ENCODE data around the gene GOLT1A.

Gene GOLT1A

DNA sequence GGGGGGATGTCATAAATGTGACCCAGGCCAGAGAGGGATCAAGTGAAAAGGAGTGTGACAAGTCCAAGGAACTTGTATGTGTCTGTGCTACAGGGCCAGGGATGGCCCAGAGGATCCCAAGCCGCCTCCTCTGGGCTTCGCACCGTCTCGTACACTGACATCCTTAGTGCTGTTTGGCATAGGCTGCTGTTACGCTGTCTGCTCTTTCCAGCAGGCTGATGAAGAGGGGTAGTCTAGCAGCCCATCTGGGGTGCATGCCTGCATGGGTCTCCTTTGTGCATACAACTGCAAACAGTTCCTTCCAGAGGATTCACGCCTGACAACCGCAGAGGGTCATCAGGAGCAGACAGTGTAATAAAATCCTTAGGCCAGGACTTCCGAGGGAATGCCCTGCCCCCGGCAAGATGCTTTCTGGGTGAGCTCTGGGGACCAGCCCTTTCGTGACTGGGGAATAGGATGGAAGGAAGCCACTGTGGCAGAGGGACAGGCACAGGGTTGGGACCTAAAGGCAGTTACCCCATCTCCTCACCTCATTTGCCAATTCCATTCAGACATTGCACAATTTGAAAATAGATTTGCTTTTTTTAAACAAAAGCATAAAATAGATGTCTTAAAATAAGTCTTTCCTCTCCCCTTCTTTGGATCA is 6.3 kb upstream of the GOLT1A start:
- DNase-seq (ENCODE audit: low read depth, low spot score), result no peak
- Histone ChIP-seq H3K27me3 (ENCODE audit: control insufficient read depth, insufficient read depth, low read length) (no peaks in the 10 kb centered on the region), H3K36me3 (ENCODE audit: control insufficient read depth, insufficient read depth, low read length) (no peaks in the 10 kb centered on the region), H3K4me3 (ENCODE audit: low read length) (no peak overlapping the region), H3K4me1 (ENCODE audit: control insufficient read depth, insufficient read depth, low read length) (no peaks in the 10 kb centered on the region), H3K9me3 (ENCODE audit: control insufficient read depth, insufficient read depth, low read length) (no peaks in the 10 kb centered on the region), H3K27ac (ENCODE audit: low read length) (no peak overlapping the region)
- no CpG with 5 or more reads among the region's 10 CpGs for WGBS (ENCODE audit: insufficient coverage, insufficient read length)

DNA sequence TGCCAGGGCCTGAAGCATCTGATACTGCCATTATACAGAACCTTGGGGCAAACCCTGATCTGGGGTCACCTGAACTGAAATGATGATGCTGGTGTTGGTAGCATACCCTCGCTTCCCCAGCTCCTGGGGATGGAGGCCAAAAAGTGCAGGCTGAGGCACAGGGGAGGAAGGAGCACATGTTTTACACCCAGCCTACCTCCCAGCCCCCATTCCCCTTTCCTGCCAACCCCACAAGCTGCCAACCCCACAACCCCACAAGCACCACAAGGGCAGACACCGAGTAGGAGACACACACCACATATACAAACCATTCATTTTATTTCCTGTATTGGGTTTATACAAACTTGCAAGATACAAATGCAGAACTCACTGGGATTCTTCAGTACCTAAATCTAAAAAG is 4.8 kb upstream of the GOLT1A start:
- Histone ChIP-seq H3K9me3 (ENCODE audit: control insufficient read depth, insufficient read depth, low read length) (no peaks in the 10 kb centered on the region), H3K4me3 (ENCODE audit: low read length) (no peak overlapping the region), H3K36me3 (ENCODE audit: control insufficient read depth, insufficient read depth, low read length) (no peaks in the 10 kb centered on the region), H3K4me1 (ENCODE audit: control insufficient read depth, insufficient read depth, low read length) (peaks cover 3% of the 10 kb centered on the region; the same call in 1 of the 2 replicates), H3K27ac (ENCODE audit: low read length) (no peak overlapping the region), H3K27me3 (ENCODE audit: control insufficient read depth, insufficient read depth, low read length) (no peaks in the 10 kb centered on the region)
- WGBS (ENCODE audit: insufficient coverage, insufficient read length), result no CpG with 5 or more reads among the region's 2 CpGs
- DNase-seq (ENCODE audit: low read depth, low spot score), result no peak

DNA sequence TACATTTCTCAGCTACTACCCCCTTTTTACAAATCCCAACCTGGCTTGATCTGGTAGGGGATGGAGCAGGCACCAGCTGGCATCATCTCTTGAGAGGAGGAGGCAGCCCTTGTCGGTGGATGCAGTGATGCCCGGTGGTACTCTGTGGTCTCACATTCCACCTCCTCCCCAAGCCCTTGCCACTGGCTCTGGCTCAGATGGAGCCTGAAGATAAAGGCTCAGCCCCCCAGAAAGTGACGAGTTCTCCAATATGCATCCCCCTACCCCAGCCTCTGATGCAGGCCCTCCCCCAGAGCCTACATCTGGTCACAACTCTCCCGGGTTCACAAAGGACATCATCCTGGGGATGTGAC is 3.8 kb upstream of the GOLT1A start:
- Histone ChIP-seq H3K27me3 (ENCODE audit: control insufficient read depth, insufficient read depth, low read length) (no peaks in the 10 kb centered on the region), H3K4me3 (ENCODE audit: low read length) (no peak overlapping the region), H3K4me1 (ENCODE audit: control insufficient read depth, insufficient read depth, low read length) (peaks cover 4% of the 10 kb centered on the region; the same call in 1 of the 2 replicates), H3K36me3 (ENCODE audit: control insufficient read depth, insufficient read depth, low read length) (no peaks in the 10 kb centered on the region), H3K9me3 (ENCODE audit: control insufficient read depth, insufficient read depth, low read length) (no peaks in the 10 kb centered on the region), H3K27ac (ENCODE audit: low read length) (no peak overlapping the region)
- no CpG with 5 or more reads among the region's 4 CpGs for WGBS (ENCODE audit: insufficient coverage, insufficient read length)
- no peak for DNase-seq (ENCODE audit: low read depth, low spot score)

DNA sequence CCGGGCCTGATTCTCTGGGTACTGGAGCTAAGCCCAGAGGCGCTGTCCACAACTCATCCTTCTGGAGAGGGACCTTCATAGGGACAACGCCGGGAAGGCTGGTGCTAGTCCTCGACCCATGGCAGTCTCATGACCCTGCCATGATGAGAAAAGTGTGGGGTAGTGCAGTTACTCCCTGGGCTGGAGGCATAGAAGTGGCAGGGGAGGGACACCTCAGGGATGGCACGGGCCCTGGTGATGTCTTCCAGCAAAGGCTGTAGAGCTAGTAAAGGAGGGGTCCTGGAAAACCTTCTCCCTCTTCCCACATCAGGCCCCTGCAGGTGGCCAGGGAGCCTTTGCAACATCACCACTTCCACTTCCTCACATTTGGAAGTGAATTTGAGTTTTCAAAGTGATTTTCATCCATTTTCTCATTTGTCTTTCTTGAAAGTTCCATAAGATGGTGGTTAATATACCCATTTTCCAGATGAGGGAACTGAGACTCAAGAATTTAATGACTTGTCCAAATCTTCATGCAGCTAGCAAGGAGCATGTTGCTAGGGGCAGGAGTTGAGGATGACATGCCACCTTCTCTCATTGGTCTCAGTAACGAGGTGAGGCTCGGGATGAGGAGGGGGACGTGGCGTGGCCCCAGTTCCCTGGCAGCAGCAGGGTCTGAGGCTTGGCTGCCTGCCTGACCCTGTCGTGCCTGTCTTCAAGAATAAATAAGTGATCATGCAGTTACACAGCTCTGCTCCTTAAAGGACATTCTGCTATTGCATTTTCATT is 3.3 kb upstream of the GOLT1A start:
- Histone ChIP-seq H3K4me1 (ENCODE audit: control insufficient read depth, insufficient read depth, low read length) (peaks cover 4% of the 10 kb centered on the region; the same call in 1 of the 2 replicates), H3K4me3 (ENCODE audit: low read length) (no peak overlapping the region), H3K36me3 (ENCODE audit: control insufficient read depth, insufficient read depth, low read length) (no peaks in the 10 kb centered on the region), H3K27me3 (ENCODE audit: control insufficient read depth, insufficient read depth, low read length) (no peaks in the 10 kb centered on the region), H3K27ac (ENCODE audit: low read length) (no peak overlapping the region), H3K9me3 (ENCODE audit: control insufficient read depth, insufficient read depth, low read length) (no peaks in the 10 kb centered on the region)
- no CpG with 5 or more reads among the region's 11 CpGs for WGBS (ENCODE audit: insufficient coverage, insufficient read length)
- DNase-seq (ENCODE audit: low read depth, low spot score), result no peak

DNA sequence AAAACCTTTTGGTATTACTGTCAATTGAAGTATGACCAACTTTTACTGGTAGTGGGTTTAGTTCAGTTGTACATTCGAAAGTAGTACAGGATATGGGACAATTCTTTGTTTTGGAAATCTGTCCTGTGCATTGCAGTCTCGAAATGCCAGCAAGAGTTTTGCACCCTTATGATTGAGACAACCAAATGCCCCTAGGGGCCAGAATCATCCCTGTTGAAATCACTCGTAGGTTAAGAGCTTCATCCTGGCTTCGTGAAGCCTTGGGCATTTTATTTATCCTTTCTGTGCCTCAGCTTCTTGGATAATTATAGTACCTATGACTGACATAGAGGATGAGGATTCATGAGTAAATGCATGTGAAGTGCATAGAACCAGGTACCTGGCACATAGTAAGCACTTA is 2.4 kb upstream of the GOLT1A start:
- 0 out of 2 replicates have a peak, but pooled peaks cover under 1% of the 10 kb centered on the region for H3K36me3 ChIP-seq (ENCODE audit: control insufficient read depth, insufficient read depth, low read length)
- no CpG with 5 or more reads among the region's 4 CpGs for whole genome bisulfite sequencing (ENCODE audit: insufficient coverage, insufficient read length)
- H3K9me3 ChIP-seq (ENCODE audit: control insufficient read depth, insufficient read depth, low read length), result no peaks in the 10 kb centered on the region
- H3K4me1 ChIP-seq (ENCODE audit: control insufficient read depth, insufficient read depth, low read length), result peaks cover 4% of the 10 kb centered on the region; the same call in 1 of the 2 replicates
- no peak overlapping the region for H3K4me3 ChIP-seq (ENCODE audit: low read length)
- no peak overlapping the region for H3K27ac ChIP-seq (ENCODE audit: low read length)
- no peak for DNase-seq (ENCODE audit: low read depth, low spot score)
- no peaks in the 10 kb centered on the region for H3K27me3 ChIP-seq (ENCODE audit: control insufficient read depth, insufficient read depth, low read length)

DNA sequence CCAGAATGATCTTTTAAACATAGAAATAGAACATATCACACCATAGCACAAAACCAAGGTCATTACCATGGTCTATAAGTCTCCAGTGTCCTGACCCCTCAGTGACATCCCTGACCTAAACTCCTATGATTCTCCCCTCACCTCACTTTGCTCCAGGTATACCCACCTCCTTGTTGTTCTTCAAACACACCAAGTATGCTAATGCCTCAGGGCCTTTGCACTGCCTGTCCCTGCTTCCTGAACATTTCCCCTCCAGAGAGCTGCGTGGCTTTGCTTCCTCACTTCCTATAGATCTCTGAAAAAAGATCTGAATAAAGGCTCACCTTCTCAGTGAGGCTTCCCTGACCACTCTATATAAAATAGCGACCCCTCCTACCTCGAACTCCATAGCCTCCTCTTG is 1.1 kb downstream of the GOLT1A start:
- Histone ChIP-seq H3K4me1 (ENCODE audit: control insufficient read depth, insufficient read depth, low read length) (peaks cover 4% of the 10 kb centered on the region; the same call in 1 of the 2 replicates), H3K36me3 (ENCODE audit: control insufficient read depth, insufficient read depth, low read length) (0 out of 2 replicates have a peak, but pooled peaks cover 2% of the 10 kb centered on the region), H3K27ac (ENCODE audit: low read length) (no peak overlapping the region), H3K4me3 (ENCODE audit: low read length) (no peak overlapping the region), H3K9me3 (ENCODE audit: control insufficient read depth, insufficient read depth, low read length) (no peaks in the 10 kb centered on the region), H3K27me3 (ENCODE audit: control insufficient read depth, insufficient read depth, low read length) (no peaks in the 10 kb centered on the region)
- no peak for DNase-seq (ENCODE audit: low read depth, low spot score)
- WGBS (ENCODE audit: insufficient coverage, insufficient read length), result no CpG with 5 or more reads among the region's 3 CpGs

DNA sequence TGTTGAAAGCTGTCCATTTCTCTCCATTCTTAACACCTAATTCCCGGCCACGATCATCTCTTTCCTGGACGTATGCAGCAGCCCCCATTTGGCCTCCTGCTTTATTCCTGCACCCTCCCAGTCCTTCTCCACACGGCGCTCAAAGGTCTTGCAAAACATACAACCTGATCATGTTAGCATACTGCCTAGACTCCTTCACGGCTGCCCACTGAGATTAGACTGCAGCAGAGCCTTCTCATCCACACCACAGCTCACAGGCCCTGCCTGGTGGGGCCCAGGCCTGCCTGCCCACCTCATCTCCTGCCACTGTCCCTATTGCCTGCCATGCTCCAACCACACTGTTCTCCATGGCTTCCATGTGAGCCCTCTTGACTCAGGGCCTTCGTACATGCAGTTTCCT is 2.7 kb downstream of the GOLT1A start:
- no peak overlapping the region for H3K27ac ChIP-seq (ENCODE audit: low read length)
- H3K4me3 ChIP-seq (ENCODE audit: low read length), result no peak overlapping the region
- no peak for DNase-seq (ENCODE audit: low read depth, low spot score)
- no peaks in the 10 kb centered on the region for H3K9me3 ChIP-seq (ENCODE audit: control insufficient read depth, insufficient read depth, low read length)
- H3K4me1 ChIP-seq (ENCODE audit: control insufficient read depth, insufficient read depth, low read length), result peaks cover 7% of the 10 kb centered on the region; the same call in 1 of the 2 replicates
- WGBS (ENCODE audit: insufficient coverage, insufficient read length), result no CpG with 5 or more reads among the region's 7 CpGs
- no peaks in the 10 kb centered on the region for H3K27me3 ChIP-seq (ENCODE audit: control insufficient read depth, insufficient read depth, low read length)
- H3K36me3 ChIP-seq (ENCODE audit: control insufficient read depth, insufficient read depth, low read length), result 0 out of 2 replicates have a peak, but pooled peaks cover 2% of the 10 kb centered on the region

DNA sequence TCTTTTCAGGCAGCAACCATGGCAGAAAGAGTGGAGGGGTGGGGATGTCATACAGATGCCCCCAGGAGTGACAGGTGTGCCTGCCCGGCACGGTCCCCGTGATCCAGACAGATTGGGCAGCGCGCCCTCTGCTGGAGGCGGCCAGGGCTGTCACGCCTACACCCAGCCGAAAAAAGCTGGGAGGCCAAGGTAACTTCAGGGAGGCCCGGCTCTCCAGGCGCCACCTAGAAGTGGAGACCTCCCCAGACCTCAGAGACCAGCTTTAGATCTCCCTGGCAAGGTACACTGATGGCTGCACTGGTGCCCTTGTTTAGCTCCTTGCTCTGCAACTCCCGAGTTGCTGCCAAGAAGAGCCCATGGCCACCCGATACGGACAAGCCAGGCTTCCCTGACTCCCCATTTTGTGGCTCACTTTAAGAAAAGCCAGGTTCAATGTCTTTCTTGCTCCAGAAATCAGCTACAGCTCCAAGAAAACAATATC is 6.6 kb downstream of the GOLT1A start:
- Histone ChIP-seq H3K27me3 (ENCODE audit: control insufficient read depth, insufficient read depth, low read length) (no peaks in the 10 kb centered on the region), H3K4me3 (ENCODE audit: low read length) (no peak overlapping the region), H3K36me3 (ENCODE audit: control insufficient read depth, insufficient read depth, low read length) (0 out of 2 replicates have a peak, but pooled peaks cover 2% of the 10 kb centered on the region), H3K4me1 (ENCODE audit: control insufficient read depth, insufficient read depth, low read length) (0 out of 2 replicates have a peak, but pooled peaks cover 3% of the 10 kb centered on the region), H3K9me3 (ENCODE audit: control insufficient read depth, insufficient read depth, low read length) (no peaks in the 10 kb centered on the region), H3K27ac (ENCODE audit: low read length) (no peak overlapping the region)
- DNase-seq (ENCODE audit: low read depth, low spot score), result no peak
- no CpG with 5 or more reads among the region's 13 CpGs for WGBS (ENCODE audit: insufficient coverage, insufficient read length)

DNA sequence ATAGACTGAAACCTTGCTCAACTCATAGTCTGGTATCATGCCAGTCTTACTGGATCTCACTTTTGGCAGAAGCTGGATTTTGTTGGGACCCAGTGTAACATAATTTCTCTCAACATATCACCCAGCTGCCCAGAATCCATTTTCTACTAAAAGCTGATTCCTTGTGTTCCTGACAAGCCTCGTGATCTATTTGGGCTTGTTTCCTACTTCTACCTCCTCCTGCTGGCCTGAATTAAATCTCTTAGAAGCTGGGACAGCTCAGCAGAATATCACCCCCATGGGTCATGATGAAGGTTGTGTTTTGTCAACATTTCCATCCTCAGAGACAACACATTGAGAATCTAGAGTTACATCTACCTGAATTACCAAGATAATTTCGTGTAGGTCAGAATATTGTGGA is 7.7 kb downstream of the GOLT1A start:
- no peak for DNase-seq (ENCODE audit: low read depth, low spot score)
- Histone ChIP-seq H3K36me3 (ENCODE audit: control insufficient read depth, insufficient read depth, low read length) (0 out of 2 replicates have a peak, but pooled peaks cover 1% of the 10 kb centered on the region), H3K4me3 (ENCODE audit: low read length) (no peak overlapping the region), H3K27ac (ENCODE audit: low read length) (no peak overlapping the region), H3K9me3 (ENCODE audit: control insufficient read depth, insufficient read depth, low read length) (no peaks in the 10 kb centered on the region), H3K4me1 (ENCODE audit: control insufficient read depth, insufficient read depth, low read length) (0 out of 2 replicates have a peak, but pooled peaks cover 3% of the 10 kb centered on the region), H3K27me3 (ENCODE audit: control insufficient read depth, insufficient read depth, low read length) (no peaks in the 10 kb centered on the region)
- no CpG with 5 or more reads among the region's 2 CpGs for WGBS (ENCODE audit: insufficient coverage, insufficient read length)

DNA sequence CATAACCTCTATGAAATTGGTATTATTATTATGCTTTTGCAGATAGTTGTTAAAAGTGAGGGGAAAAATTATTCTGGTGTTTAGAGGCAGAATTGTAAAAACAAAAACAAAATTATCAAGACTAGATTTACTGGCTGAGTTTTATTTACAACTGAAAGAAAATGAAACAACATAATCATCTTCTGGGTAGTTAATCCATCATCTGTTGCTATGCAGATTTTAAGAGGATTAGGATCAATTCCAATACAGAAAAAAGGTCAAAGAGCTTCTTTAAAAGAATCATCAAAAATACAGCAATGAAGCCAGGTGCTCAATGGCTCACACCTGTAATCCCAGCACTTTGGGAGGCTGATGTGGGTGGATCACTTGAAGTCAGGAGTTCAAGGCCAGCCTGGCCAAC is 8.3 kb downstream of the GOLT1A start:
- Histone ChIP-seq H3K27ac (ENCODE audit: low read length) (no peak overlapping the region), H3K36me3 (ENCODE audit: control insufficient read depth, insufficient read depth, low read length) (no peaks in the 10 kb centered on the region), H3K9me3 (ENCODE audit: control insufficient read depth, insufficient read depth, low read length) (no peaks in the 10 kb centered on the region), H3K4me3 (ENCODE audit: low read length) (no peak overlapping the region), H3K4me1 (ENCODE audit: control insufficient read depth, insufficient read depth, low read length) (0 out of 2 replicates have a peak, but pooled peaks cover 3% of the 10 kb centered on the region), H3K27me3 (ENCODE audit: control insufficient read depth, insufficient read depth, low read length) (no peaks in the 10 kb centered on the region)
- DNase-seq (ENCODE audit: low read depth, low spot score), result no peak
